OCI-LY1 (cell line): ENCODE data around the gene BABAM2.
"Not testable (repeated sequence)": the region's sequence is repeated elsewhere in the genome, so short reads cannot be mapped to it uniquely, and the experiment has no call there.

ENCODE experiments used
- H2AFZ ChIP-seq: fragments of 200-600 bp; sonication (generic), shearing (Covaris generic); 2 replicates; pipeline ENCODE4 v1.6.0; 2014; ENCODE audit warnings: antibody characterized with exemption, mild to moderate bottlenecking, low read length
- H3F3A ChIP-seq: fragments of 200-600 bp; sonication (generic), shearing (Covaris generic); 2 replicates; pipeline ENCODE4 v1.6.0; 2014; ENCODE audit warnings: mild to moderate bottlenecking, antibody characterized with exemption, low read length, moderate library complexity; ENCODE audit not compliant: insufficient read depth
- H3K27ac ChIP-seq: fragments of 200-600 bp; sonication (generic); 2 replicates; pipeline ENCODE4 v1.5.1; 2014; ENCODE audit warnings: low read length, mixed run types, mild to moderate bottlenecking, low read depth; ENCODE audit not compliant: poor library complexity, severe bottlenecking
- H3K27me3 ChIP-seq: fragments of 200-600 bp; sonication (generic); 2 replicates; pipeline ENCODE4 v1.6.0; 2014; ENCODE audit warnings: antibody characterized with exemption, mild to moderate bottlenecking, low read length, moderate library complexity; ENCODE audit not compliant: insufficient read depth
- H3K36me3 ChIP-seq: fragments of 200-600 bp; sonication (generic); 2 replicates; pipeline ENCODE4 v1.6.1; 2014; ENCODE audit warnings: mild to moderate bottlenecking, antibody characterized with exemption, low read length, moderate library complexity, mixed read lengths; ENCODE audit not compliant: insufficient read depth
- H3K4me1 ChIP-seq: fragments of 200-600 bp; sonication (generic); 2 replicates; pipeline ENCODE4 v1.5.1; 2014; ENCODE audit warnings: mild to moderate bottlenecking, low read length, moderate library complexity; ENCODE audit not compliant: insufficient read depth, severe bottlenecking
- H3K4me2 ChIP-seq: fragments of 200-600 bp; sonication (generic), shearing (Covaris generic); 2 replicates; pipeline ENCODE4 v1.6.1; 2014; ENCODE audit warnings: low read length
- H3K4me3 ChIP-seq: fragments of 200-600 bp; sonication (generic); 2 replicates; pipeline ENCODE4 v1.5.1; 2014; ENCODE audit warnings: low read length, low read depth, mild to moderate bottlenecking, mixed read lengths; ENCODE audit not compliant: poor library complexity, severe bottlenecking
- H3K79me2 ChIP-seq: fragments of 200-600 bp; shearing (Covaris generic); 2 replicates; pipeline ENCODE4 v1.6.1; 2016; ENCODE audit warnings: mixed run types, low read length, mixed read lengths; ENCODE audit not compliant: insufficient read depth
- H3K9ac ChIP-seq: fragments of 200-600 bp; sonication (generic), shearing (Covaris generic); 2 replicates; pipeline ENCODE4 v1.6.1; 2014; ENCODE audit warnings: mild to moderate bottlenecking, low read length, mixed read lengths
- H3K9me2 ChIP-seq: fragments of 200-600 bp; sonication (generic), shearing (Covaris generic); 2 replicates; pipeline ENCODE4 v1.6.1; 2014; ENCODE audit warnings: low read depth, mild to moderate bottlenecking, low read length, mixed read lengths
- H3K9me3 ChIP-seq: fragments of 200-600 bp; shearing (Covaris generic); 2 replicates; pipeline ENCODE4 v1.6.1; 2014; ENCODE audit warnings: low read length, mixed read lengths
- H4K20me1 ChIP-seq: fragments of 200-600 bp; sonication (generic), shearing (Covaris generic); 2 replicates; pipeline ENCODE4 v1.6.0; 2016; ENCODE audit warnings: mild to moderate bottlenecking, low read length; ENCODE audit not compliant: insufficient read depth
- EZH2 ChIP-seq: fragments of 200-600 bp; sonication (generic), shearing (Covaris generic); IDR thresholded peaks from 2 replicates; pipeline ENCODE4 v1.8.0; 2017; ENCODE audit warnings: borderline replicate concordance, mixed run types, mild to moderate bottlenecking, antibody characterized with exemption, low read length, moderate library complexity, mixed read lengths
- TF ChIP-seq, protein P1 (sequence below): fragments of 200-600 bp; sonication (generic), shearing (Covaris generic); IDR thresholded peaks from 2 replicates; pipeline ENCODE4 v1.5.1; 2017; ENCODE audit warnings: mild to moderate bottlenecking, antibody characterized with exemption, low read length, moderate library complexity, mixed read lengths

Gene BABAM2

DNA sequence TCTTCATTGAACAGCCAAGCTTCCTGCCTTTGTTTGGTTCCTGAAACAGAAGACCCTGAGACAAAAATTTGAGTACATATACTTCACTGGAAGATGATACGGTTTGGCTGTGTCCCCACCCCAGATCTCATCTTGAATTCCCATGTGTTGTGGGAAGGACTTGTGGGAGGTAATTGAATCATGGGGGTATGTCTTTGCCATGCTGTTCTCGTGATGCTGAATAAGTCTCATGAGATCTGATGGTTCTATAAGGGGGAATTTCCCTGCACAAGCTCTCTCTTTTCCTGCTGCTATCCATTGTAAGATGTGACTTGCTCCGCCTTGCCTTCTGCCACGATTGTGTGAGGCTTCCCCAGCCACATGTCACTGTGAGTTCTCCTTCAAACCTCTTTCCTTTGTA, 76.5 kb downstream of the BABAM2 start:
- no peaks in the 10 kb centered on the region for H3F3A ChIP-seq
- no peaks in the 10 kb centered on the region; the same call in 1 of the 2 replicates for H3K36me3 ChIP-seq
- H2AFZ ChIP-seq, result no peak overlapping the region
- no peaks in the 10 kb centered on the region for H3K9me2 ChIP-seq
- H3K4me2 ChIP-seq, result no peak overlapping the region
- no peaks in the 10 kb centered on the region for H4K20me1 ChIP-seq
- H3K27ac ChIP-seq, result no peak overlapping the region
- H3K9ac ChIP-seq, result no peak overlapping the region
- no peak overlapping the region for H3K4me3 ChIP-seq
- no peaks in the 10 kb centered on the region for H3K4me1 ChIP-seq
- H3K79me2 ChIP-seq, result no peaks in the 10 kb centered on the region
- no peak for TF ChIP-seq EZH2
- TF ChIP-seq, protein P1, sequence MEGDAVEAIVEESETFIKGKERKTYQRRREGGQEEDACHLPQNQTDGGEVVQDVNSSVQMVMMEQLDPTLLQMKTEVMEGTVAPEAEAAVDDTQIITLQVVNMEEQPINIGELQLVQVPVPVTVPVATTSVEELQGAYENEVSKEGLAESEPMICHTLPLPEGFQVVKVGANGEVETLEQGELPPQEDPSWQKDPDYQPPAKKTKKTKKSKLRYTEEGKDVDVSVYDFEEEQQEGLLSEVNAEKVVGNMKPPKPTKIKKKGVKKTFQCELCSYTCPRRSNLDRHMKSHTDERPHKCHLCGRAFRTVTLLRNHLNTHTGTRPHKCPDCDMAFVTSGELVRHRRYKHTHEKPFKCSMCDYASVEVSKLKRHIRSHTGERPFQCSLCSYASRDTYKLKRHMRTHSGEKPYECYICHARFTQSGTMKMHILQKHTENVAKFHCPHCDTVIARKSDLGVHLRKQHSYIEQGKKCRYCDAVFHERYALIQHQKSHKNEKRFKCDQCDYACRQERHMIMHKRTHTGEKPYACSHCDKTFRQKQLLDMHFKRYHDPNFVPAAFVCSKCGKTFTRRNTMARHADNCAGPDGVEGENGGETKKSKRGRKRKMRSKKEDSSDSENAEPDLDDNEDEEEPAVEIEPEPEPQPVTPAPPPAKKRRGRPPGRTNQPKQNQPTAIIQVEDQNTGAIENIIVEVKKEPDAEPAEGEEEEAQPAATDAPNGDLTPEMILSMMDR, result no peak
- no peaks in the 10 kb centered on the region; the same call in 1 of the 2 replicates for H3K9me3 ChIP-seq
- H3K27me3 ChIP-seq, result no peaks in the 10 kb centered on the region

DNA sequence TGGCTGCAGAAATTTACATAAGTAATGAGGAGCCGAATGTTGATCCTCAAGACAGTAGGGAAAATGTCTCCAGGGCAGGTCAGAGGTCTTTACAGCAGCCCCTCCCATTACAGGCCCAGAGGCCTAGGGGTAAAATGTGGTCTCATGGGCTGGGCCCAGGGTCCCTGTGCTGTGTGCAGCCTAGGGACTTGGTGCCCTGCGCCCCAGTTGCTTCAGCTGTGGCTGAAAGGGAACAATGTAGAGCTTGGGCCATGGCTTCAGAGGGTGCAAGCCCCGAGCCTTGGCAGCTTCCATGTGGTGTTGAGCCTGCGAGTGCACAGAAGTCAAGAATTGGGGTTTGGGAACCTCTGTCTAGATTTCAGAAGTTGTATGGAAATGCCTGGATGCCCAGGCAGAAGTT, 77.5 kb downstream of the BABAM2 start:
- not testable (repeated sequence) for H3K36me3 ChIP-seq, H2AFZ ChIP-seq, H3F3A ChIP-seq, H3K27ac ChIP-seq, H4K20me1 ChIP-seq, H3K9ac ChIP-seq, H3K9me2 ChIP-seq, H3K27me3 ChIP-seq, H3K9me3 ChIP-seq, H3K4me1 ChIP-seq, H3K79me2 ChIP-seq, H3K4me3 ChIP-seq, H3K4me2 ChIP-seq

DNA sequence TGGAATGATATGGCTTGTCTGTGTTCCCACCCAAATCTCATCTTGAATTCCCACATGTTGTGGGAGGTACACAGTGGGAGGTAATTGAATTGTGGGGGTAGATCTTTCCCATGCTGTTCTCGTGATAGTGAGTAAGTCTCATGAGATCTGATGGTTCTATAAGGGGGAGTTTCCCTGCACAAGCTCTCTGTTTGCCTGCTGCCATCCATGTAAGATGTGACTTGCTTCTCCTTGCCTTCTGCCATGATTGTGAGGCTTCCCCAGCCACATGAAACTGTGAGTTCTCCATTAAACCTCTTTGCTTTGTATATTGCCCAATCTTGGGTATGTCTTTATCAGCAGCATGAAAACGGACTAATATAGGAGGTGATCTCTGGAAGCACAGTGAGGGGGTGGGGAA, 78.4 kb downstream of the BABAM2 start:
- H3K27ac ChIP-seq, H2AFZ ChIP-seq, H3F3A ChIP-seq, H3K4me3 ChIP-seq, H3K27me3 ChIP-seq, H3K9me3 ChIP-seq, H3K9me2 ChIP-seq, H3K79me2 ChIP-seq, H3K4me2 ChIP-seq, H3K4me1 ChIP-seq, H4K20me1 ChIP-seq, H3K9ac ChIP-seq, H3K36me3 ChIP-seq: not testable (repeated sequence)

DNA sequence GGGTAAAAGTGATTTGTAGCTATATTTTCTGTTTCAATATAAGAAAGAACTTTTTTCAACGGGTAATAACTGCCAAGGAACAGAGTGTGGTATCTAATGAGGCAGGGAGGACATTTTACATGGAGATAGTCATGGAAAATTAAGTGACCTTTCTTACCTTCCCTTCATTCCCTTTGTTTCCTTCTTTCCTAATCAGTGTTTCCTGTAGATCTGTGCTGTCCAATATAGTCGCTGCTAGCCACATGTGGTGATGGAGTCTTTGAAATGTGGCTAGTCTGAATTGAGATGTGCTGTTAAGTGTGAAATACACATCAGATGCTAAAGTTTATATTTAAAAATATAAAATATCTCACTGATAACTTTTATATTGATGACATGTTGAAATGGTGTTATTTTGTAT, 81.8 kb downstream of the BABAM2 start:
- H4K20me1 ChIP-seq, result no peaks in the 10 kb centered on the region
- H3K27ac ChIP-seq, result no peak overlapping the region

More for the DNA sequence above, 81.8 kb downstream of the BABAM2 start:
- H3K4me3 ChIP-seq, result no peak overlapping the region
- H3K27me3 ChIP-seq, result no peaks in the 10 kb centered on the region
- H3K4me2 ChIP-seq, result no peak overlapping the region
- no peak for TF ChIP-seq EZH2
- TF ChIP-seq, protein P1, result no peak
- H3F3A ChIP-seq, result no peaks in the 10 kb centered on the region
- no peaks in the 10 kb centered on the region for H3K9me3 ChIP-seq
- H3K9ac ChIP-seq, result no peak overlapping the region
- no peaks in the 10 kb centered on the region for H3K79me2 ChIP-seq
- no peaks in the 10 kb centered on the region for H3K4me1 ChIP-seq
- no peak overlapping the region for H2AFZ ChIP-seq
- no peaks in the 10 kb centered on the region; the same call in 1 of the 2 replicates for H3K36me3 ChIP-seq
- no peaks in the 10 kb centered on the region for H3K9me2 ChIP-seq
